Measurements from ENCODE around the gene HADHB. TPM values are rescaled to one million over a fixed set of nuclear protein-coding genes. Genes with fewer than 3 reads are reported as not detected.
A peak's percentile ranks its signal among the peaks of the same experiment; 100 is the strongest.

Gene HADHB
- total and polyA plus RNA-seq, 2 of the 13 experiments (the other 11 are each of a cell fraction or from before 2014, with no cell fraction given): 112 to 238 TPM

GRCh38 chr2:26330114-26330549, 85.4 kb downstream of the HADHB start (continued):
- TF ChIP-seq REST (IDR thresholded peaks at IDR 0.05; ENCODE audit: borderline replicate concordance in 1 of 2, low read depth in 1 of 2, low read length in 2 of 2): no peak
- no peak for TF ChIP-seq ZEB1 (IDR thresholded peaks at IDR 0.05; ENCODE audit: insufficient replicate concordance, low read depth)
- no peak for TF ChIP-seq AGO1 (IDR thresholded peaks at IDR 0.05; ENCODE audit: low read depth, low read length, poor library complexity, severe bottlenecking)
- peak; percentile 41; the same call in 1 of the 2 replicates for TF ChIP-seq GATAD2A (CRISPR knock-in tag; IDR thresholded peaks at IDR 0.05)
- no peak for TF ChIP-seq ZNF879 (CRISPR knock-in tag; IDR thresholded peaks at IDR 0.05)
- TF ChIP-seq TBL1XR1 (IDR thresholded peaks at IDR 0.05; ENCODE audit: borderline replicate concordance, low read length, partially characterized antibody): no peak
- TF ChIP-seq SRSF4 (IDR thresholded peaks at IDR 0.05; ENCODE audit: low read depth, low read length, poor library complexity, severe bottlenecking): no peak
- TF ChIP-seq AKAP8 (CRISPR knock-in tag; IDR thresholded peaks at IDR 0.05): no peak
- TF ChIP-seq TFAP4 (IDR thresholded peaks at IDR 0.05; ENCODE audit: borderline replicate concordance, low read depth): no peak
- no peak for TF ChIP-seq MLLT10 (CRISPR knock-in tag; IDR thresholded peaks at IDR 0.05)
- no peak for TF ChIP-seq SRSF1 (optimal IDR thresholded peaks at IDR 0.05; ENCODE audit: low read depth, low read length)
- TF ChIP-seq ZNF510 (CRISPR knock-in tag; IDR thresholded peaks at IDR 0.05; ENCODE audit: low read depth): no peak
- peak; percentile 53 for TF ChIP-seq THAP11 (CRISPR knock-in tag; IDR thresholded peaks at IDR 0.05)
- no peak for TF ChIP-seq NR2F6 (IDR thresholded peaks at IDR 0.05)
- TF ChIP-seq NR2F6 (CRISPR knock-in tag; IDR thresholded peaks at IDR 0.05): no peak
- no peak for TF ChIP-seq ATRX (CRISPR knock-in tag; IDR thresholded peaks at IDR 0.05; ENCODE audit: borderline replicate concordance)
- TF ChIP-seq TIGD3 (CRISPR knock-in tag; IDR thresholded peaks at IDR 0.05; ENCODE audit: borderline replicate concordance): no peak
- no peak for TF ChIP-seq RNF219 (CRISPR knock-in tag; IDR thresholded peaks at IDR 0.05)
- no peak for TF ChIP-seq DNMT1 (CRISPR knock-in tag; IDR thresholded peaks at IDR 0.05)
- no peak for TF ChIP-seq ZNF768 (CRISPR knock-in tag; IDR thresholded peaks at IDR 0.05)
- no peak for TF ChIP-seq MTA1 (CRISPR knock-in tag; IDR thresholded peaks at IDR 0.05; ENCODE audit: borderline replicate concordance)
- TF ChIP-seq ZBTB20 (CRISPR knock-in tag; IDR thresholded peaks at IDR 0.05; ENCODE audit: borderline replicate concordance, low read depth): no peak
- TF ChIP-seq MXI1 (IDR thresholded peaks at IDR 0.05; ENCODE audit: borderline replicate concordance, low read depth, low read length): 0 out of 3 replicates have a peak, but pooled peaks have one; percentile 33
